OCI-LY3 (cell line): ENCODE results near the gene TYMP.

ENCODE experiments used
- H2AFZ ChIP-seq: fragments of 200-600, 300-600 bp; shearing (Covaris generic); 2 replicates; pipeline ENCODE4 v1.6.0; 2014; ENCODE audit warnings: antibody characterized with exemption, low read depth, low read length
- H3K27ac ChIP-seq: fragments of 200-600, 300-600 bp; sonication (generic); 2 replicates; pipeline ENCODE4 v1.5.1; 2014; ENCODE audit warnings: mild to moderate bottlenecking, low read length, moderate library complexity, mixed read lengths
- H3K27me3 ChIP-seq: fragments of 200-600, 300-600 bp; sonication (generic); 2 replicates; pipeline ENCODE4 v1.6.1; 2014; ENCODE audit warnings: low read depth, low read length, mixed read lengths
- H3K36me3 ChIP-seq: fragments of 200-600, 300-600 bp; sonication (generic); replicated peaks from 2 replicates; pipeline ENCODE3; 2014; ENCODE audit warnings: low read depth, low read length, mixed read lengths
- H3K4me1 ChIP-seq: fragments of 300-600, 200-600 bp; sonication (generic); 2 replicates; pipeline ENCODE4 v1.6.1; 2014; ENCODE audit warnings: low read length, mixed read lengths
- H3K4me2 ChIP-seq: fragments of 200-600, 300-600 bp; sonication (generic); 2 replicates; pipeline ENCODE4 v1.6.1; 2014; ENCODE audit warnings: low read length, mixed read lengths
- H3K4me3 ChIP-seq: fragments of 300-600, 200-600 bp; sonication (generic); 2 replicates; pipeline ENCODE4 v1.5.1; 2014; ENCODE audit warnings: antibody characterized with exemption, mild to moderate bottlenecking, low read length, moderate library complexity
- H3K79me2 ChIP-seq: fragments of 300-600, 200-600 bp; shearing (Covaris generic); 2 replicates; pipeline ENCODE4 v1.6.1; 2014; ENCODE audit warnings: mild to moderate bottlenecking, low read length, mixed read lengths
- H3K9ac ChIP-seq: fragments of 300-600, 200-600 bp; shearing (Covaris generic); 2 replicates; pipeline ENCODE4 v1.6.0; 2014; ENCODE audit warnings: mild to moderate bottlenecking, low read length, moderate library complexity
- H3K9me3 ChIP-seq: fragments of 200-600, 300-600 bp; shearing (Covaris generic); 2 replicates; pipeline ENCODE4 v1.6.1; 2014; ENCODE audit warnings: low read length, mixed read lengths; ENCODE audit not compliant: insufficient read depth
- H4K20me1 ChIP-seq: fragments of 200-600, 300-600 bp; sonication (generic); 2 replicates; pipeline ENCODE4 v1.6.1; 2016; ENCODE audit warnings: low read length, mixed read lengths; ENCODE audit not compliant: insufficient read depth
- EZH2phosphoT487 ChIP-seq: fragments of 200-600 bp; shearing (Covaris generic); IDR thresholded peaks from 2 replicates; pipeline ENCODE4 v1.6.1; 2018; ENCODE audit warnings: antibody characterized with exemption, mixed run types, low read depth
- TF ChIP-seq, protein P1 (sequence below): fragments of 200-600, 300-600 bp; sonication (generic); IDR thresholded peaks from 2 replicates; pipeline ENCODE4 v1.5.1; 2014; ENCODE audit warnings: antibody characterized with exemption, low read length, low read depth

The TYMP gene

DNA sequence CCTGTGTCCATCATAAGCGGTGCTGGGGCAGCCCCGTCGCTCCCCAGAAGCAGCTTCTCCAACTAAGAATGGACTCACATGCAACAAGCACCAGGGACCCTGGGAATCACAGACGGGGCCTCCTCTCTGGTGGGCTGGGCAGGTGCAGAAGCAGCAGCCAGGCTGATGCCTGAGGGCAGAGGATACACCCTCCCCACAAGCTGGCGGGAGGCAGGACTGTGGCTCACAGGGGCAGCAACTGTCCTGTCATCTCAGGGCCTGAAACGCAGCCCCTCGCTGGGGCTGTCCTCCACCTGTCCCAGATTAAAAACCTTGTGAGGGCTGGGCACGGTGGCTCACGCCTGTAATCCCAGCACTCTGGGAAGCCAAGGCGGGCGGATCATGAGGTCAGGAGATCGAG is 51.9 kb downstream of the TYMP start:
- Histone ChIP-seq H3K9ac (no peak overlapping the region), H4K20me1 (peaks cover 11% of the 10 kb centered on the region), H3K36me3 (no peaks in the 10 kb centered on the region), H3K27ac (no peak overlapping the region), H3K4me3 (no peak overlapping the region), H3K9me3 (no peaks in the 10 kb centered on the region), H3K4me2 (no peak overlapping the region), H3K27me3 (no peaks in the 10 kb centered on the region), H3K4me1 (peaks cover 11% of the 10 kb centered on the region; the same call in 1 of the 2 replicates), H3K79me2 (peaks cover 15% of the 10 kb centered on the region), H2AFZ (no peak overlapping the region)
- TF ChIP-seq, protein P1, sequence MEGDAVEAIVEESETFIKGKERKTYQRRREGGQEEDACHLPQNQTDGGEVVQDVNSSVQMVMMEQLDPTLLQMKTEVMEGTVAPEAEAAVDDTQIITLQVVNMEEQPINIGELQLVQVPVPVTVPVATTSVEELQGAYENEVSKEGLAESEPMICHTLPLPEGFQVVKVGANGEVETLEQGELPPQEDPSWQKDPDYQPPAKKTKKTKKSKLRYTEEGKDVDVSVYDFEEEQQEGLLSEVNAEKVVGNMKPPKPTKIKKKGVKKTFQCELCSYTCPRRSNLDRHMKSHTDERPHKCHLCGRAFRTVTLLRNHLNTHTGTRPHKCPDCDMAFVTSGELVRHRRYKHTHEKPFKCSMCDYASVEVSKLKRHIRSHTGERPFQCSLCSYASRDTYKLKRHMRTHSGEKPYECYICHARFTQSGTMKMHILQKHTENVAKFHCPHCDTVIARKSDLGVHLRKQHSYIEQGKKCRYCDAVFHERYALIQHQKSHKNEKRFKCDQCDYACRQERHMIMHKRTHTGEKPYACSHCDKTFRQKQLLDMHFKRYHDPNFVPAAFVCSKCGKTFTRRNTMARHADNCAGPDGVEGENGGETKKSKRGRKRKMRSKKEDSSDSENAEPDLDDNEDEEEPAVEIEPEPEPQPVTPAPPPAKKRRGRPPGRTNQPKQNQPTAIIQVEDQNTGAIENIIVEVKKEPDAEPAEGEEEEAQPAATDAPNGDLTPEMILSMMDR, result no peak
- TF ChIP-seq EZH2phosphoT487, result no peak

DNA sequence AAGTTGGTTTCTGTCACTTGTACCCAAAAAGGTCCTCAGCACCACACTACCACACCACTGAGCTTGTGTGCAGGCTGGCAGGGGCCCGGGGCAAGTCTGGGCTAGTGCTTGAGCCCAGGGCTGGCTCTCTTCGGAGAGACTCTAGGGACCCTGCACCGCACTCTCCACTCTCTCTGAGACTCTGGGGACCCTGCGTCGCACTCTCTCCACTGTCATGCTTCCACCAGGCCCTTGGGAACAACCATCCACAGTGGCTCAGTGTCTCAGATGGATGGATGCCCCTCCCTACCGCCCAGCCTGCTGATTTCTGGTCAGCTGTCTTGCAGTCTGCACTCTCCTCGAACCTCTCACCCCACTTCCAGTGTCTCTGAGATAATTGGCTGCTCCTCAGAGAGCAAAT is 52.9 kb downstream of the TYMP start:
- H3K4me2 ChIP-seq, result no peak overlapping the region
- H3K4me1 ChIP-seq, result peaks cover 11% of the 10 kb centered on the region; the same call in 1 of the 2 replicates
- no peak overlapping the region for H3K9ac ChIP-seq
- H3K79me2 ChIP-seq, result peaks cover 26% of the 10 kb centered on the region
- no peak overlapping the region for H3K4me3 ChIP-seq
- TF ChIP-seq EZH2phosphoT487, result no peak
- TF ChIP-seq, protein P1, result no peak
- no peaks in the 10 kb centered on the region for H3K36me3 ChIP-seq
- no peaks in the 10 kb centered on the region for H3K27me3 ChIP-seq
- H3K9me3 ChIP-seq, result no peaks in the 10 kb centered on the region
- peaks cover 15% of the 10 kb centered on the region for H4K20me1 ChIP-seq
- H2AFZ ChIP-seq, result no peak overlapping the region
- H3K27ac ChIP-seq, result no peak overlapping the region
